ENCODE data around the gene KRT222. TPM values are rescaled to one million over a fixed set of nuclear protein-coding genes. Genes with fewer than 3 reads are reported as not detected.

Gene KRT222
- total RNA-seq, 1 donor from 2014 or later: 1.3 TPM

- peaks cover 4% of the 10 kb centered on the region for H3K4me1 ChIP-seq
- intact Hi-C loops (cut with DNase I): no loop called here
- no peak overlapping the region for H3K4me3 ChIP-seq
- no peak overlapping the region for H3K27ac ChIP-seq
- no peaks in the 10 kb centered on the region for H3K9me3 ChIP-seq
- no peak for DNase-seq
- no peaks in the 10 kb centered on the region for H3K36me3 ChIP-seq
- TF ChIP-seq CTCF (IDR thresholded peaks at IDR 0.05): no peak
- ATAC-seq: no peak
- H3K27me3 ChIP-seq: no peaks in the 10 kb centered on the region
These were observed 37.3 kb upstream of the KRT222 start for GRCh38 chr17:40702271-40702670.

GRCh38 chr17:40699853-40700252 lies 34.9 kb upstream of the KRT222 start:
- DNase-seq (no peak), ATAC-seq (no peak)
- Histone ChIP-seq H3K27ac (no peak overlapping the region), H3K36me3 (no peaks in the 10 kb centered on the region), H3K9me3 (no peaks in the 10 kb centered on the region), H3K27me3 (no peaks in the 10 kb centered on the region), H3K4me3 (no peak overlapping the region), H3K4me1 (peaks cover 7% of the 10 kb centered on the region)
- no peak for TF ChIP-seq CTCF (IDR thresholded peaks at IDR 0.05)
- intact Hi-C loops (cut with DNase I): no loop called here

- no peak overlapping the region for H3K4me3 ChIP-seq
- no peak for TF ChIP-seq CTCF (IDR thresholded peaks at IDR 0.05)
- H3K36me3 ChIP-seq: no peaks in the 10 kb centered on the region
- ATAC-seq (no peak), DNase-seq (no peak)
- peaks cover 7% of the 10 kb centered on the region for H3K4me1 ChIP-seq
- H3K27me3 ChIP-seq: no peaks in the 10 kb centered on the region
- intact Hi-C loops (cut with DNase I): no loop called here
- no peak overlapping the region for H3K27ac ChIP-seq
- H3K9me3 ChIP-seq: no peaks in the 10 kb centered on the region
These were observed 34.4 kb upstream of the KRT222 start for GRCh38 chr17:40699371-40699770.

- intact Hi-C loops (cut with DNase I): no loop called here
- ATAC-seq (no peak), DNase-seq (no peak)
- no peak for TF ChIP-seq CTCF (IDR thresholded peaks at IDR 0.05)
- Histone ChIP-seq H3K4me3 (no peak overlapping the region), H3K36me3 (no peaks in the 10 kb centered on the region), H3K27ac (no peak overlapping the region), H3K27me3 (no peaks in the 10 kb centered on the region), H3K9me3 (no peaks in the 10 kb centered on the region), H3K4me1 (peaks cover 7% of the 10 kb centered on the region)
These were observed 32.3 kb upstream of the KRT222 start for GRCh38 chr17:40697297-40697696.

GRCh38 chr17:40696651-40697072 lies 31.7 kb upstream of the KRT222 start:
- Histone ChIP-seq H3K4me1 (peaks cover 7% of the 10 kb centered on the region), H3K36me3 (no peaks in the 10 kb centered on the region), H3K27me3 (no peaks in the 10 kb centered on the region), H3K27ac (no peak overlapping the region), H3K9me3 (no peaks in the 10 kb centered on the region), H3K4me3 (no peak overlapping the region)
- TF ChIP-seq CTCF (IDR thresholded peaks at IDR 0.05): no peak
- peak; percentile 48 for ATAC-seq
- intact Hi-C loops (cut with DNase I): no loop called here
- DNase-seq: no peak

- intact Hi-C loops (cut with DNase I): no loop called here
- no peak for TF ChIP-seq CTCF (IDR thresholded peaks at IDR 0.05)
- no peak overlapping the region for H3K4me3 ChIP-seq
- H3K9me3 ChIP-seq: no peaks in the 10 kb centered on the region
- ATAC-seq: peak; percentile 55
- H3K27ac ChIP-seq: no peak overlapping the region
- H3K27me3 ChIP-seq: no peaks in the 10 kb centered on the region
- peaks cover 7% of the 10 kb centered on the region for H3K4me1 ChIP-seq
- H3K36me3 ChIP-seq: no peaks in the 10 kb centered on the region
- DNase-seq: no peak
These were observed 31.0 kb upstream of the KRT222 start for GRCh38 chr17:40695874-40696472.
